Liver (tissue), 3 donors: ENCODE data around the gene PIGQ.

Experiments
- GABPA ChIP-seq, 2 donors: IDR thresholded peaks in 1 of 2; conservative IDR thresholded peaks in 1 of 2; 2 replicates each; pipeline ENCODE4 v1.6.1; 2016; ENCODE audit warnings: antibody characterized with exemption in 2 of 2, mild to moderate bottlenecking in 1 of 2, moderate library complexity in 1 of 2
- YY1 ChIP-seq: IDR thresholded peaks from 2 replicates; pipeline ENCODE4 v1.6.1; 2016; ENCODE audit warnings: antibody characterized with exemption, mild to moderate bottlenecking
- TF ChIP-seq, protein P1 (sequence below): fragments of 150-350 bp; IDR thresholded peaks from 2 replicates; pipeline ENCODE4 v1.5.1; 2017; ENCODE audit warnings: improper control_type of control experiment, low read depth, low read length; ENCODE audit not compliant: missing input control
- TF ChIP-seq, protein P2 (sequence below): IDR thresholded peaks from 2 replicates; pipeline ENCODE4 v1.6.1; 2016; ENCODE audit warnings: antibody characterized with exemption, mild to moderate bottlenecking
- TF ChIP-seq, protein P3 (sequence below): IDR thresholded peaks from 2 replicates; pipeline ENCODE4 v1.6.1; 2016; ENCODE audit warnings: antibody characterized with exemption
- donor health status: healthy.
- donor health status: healthy.

DNA sequence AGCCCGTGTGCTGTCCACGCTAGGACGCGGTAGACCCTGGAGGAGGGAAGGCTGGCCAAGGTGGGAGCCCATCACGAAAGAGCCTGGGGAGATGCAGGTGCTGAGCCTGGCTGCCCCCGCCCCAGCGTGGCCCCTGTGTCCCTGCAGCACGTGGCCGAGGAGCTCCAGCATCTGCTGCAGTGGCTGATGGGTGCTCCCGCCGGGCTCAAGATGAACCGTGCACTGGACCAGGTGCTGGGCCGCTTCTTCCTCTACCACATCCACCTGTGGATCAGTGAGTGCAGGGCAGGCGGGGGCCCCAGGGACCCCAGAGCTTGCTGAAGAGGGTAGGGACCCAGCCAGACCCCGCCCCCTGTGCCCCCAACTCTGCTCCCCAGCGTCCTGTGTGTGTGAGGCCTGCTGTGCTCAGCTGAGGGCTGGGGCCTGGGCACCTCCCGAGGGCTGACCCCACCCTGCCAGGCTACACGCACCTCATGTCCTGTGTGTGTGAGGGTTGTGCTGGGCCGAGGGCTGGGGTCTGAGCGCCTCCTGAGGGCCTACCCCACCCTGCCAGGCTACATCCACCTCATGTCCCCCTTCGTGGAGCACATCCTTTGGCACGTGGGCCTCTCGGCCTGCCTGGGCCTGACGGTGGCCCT lies 8.6 kb downstream of the PIGQ start:
- TF ChIP-seq GABPA (IDR thresholded peaks at IDR 0.05 in 1 of 2, conservative IDR thresholded peaks at IDR 0.05 in 1 of 2) (no peak), YY1 (no peak)
- TF ChIP-seq, protein P1, sequence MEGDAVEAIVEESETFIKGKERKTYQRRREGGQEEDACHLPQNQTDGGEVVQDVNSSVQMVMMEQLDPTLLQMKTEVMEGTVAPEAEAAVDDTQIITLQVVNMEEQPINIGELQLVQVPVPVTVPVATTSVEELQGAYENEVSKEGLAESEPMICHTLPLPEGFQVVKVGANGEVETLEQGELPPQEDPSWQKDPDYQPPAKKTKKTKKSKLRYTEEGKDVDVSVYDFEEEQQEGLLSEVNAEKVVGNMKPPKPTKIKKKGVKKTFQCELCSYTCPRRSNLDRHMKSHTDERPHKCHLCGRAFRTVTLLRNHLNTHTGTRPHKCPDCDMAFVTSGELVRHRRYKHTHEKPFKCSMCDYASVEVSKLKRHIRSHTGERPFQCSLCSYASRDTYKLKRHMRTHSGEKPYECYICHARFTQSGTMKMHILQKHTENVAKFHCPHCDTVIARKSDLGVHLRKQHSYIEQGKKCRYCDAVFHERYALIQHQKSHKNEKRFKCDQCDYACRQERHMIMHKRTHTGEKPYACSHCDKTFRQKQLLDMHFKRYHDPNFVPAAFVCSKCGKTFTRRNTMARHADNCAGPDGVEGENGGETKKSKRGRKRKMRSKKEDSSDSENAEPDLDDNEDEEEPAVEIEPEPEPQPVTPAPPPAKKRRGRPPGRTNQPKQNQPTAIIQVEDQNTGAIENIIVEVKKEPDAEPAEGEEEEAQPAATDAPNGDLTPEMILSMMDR: no peak
- TF ChIP-seq, protein P2, sequence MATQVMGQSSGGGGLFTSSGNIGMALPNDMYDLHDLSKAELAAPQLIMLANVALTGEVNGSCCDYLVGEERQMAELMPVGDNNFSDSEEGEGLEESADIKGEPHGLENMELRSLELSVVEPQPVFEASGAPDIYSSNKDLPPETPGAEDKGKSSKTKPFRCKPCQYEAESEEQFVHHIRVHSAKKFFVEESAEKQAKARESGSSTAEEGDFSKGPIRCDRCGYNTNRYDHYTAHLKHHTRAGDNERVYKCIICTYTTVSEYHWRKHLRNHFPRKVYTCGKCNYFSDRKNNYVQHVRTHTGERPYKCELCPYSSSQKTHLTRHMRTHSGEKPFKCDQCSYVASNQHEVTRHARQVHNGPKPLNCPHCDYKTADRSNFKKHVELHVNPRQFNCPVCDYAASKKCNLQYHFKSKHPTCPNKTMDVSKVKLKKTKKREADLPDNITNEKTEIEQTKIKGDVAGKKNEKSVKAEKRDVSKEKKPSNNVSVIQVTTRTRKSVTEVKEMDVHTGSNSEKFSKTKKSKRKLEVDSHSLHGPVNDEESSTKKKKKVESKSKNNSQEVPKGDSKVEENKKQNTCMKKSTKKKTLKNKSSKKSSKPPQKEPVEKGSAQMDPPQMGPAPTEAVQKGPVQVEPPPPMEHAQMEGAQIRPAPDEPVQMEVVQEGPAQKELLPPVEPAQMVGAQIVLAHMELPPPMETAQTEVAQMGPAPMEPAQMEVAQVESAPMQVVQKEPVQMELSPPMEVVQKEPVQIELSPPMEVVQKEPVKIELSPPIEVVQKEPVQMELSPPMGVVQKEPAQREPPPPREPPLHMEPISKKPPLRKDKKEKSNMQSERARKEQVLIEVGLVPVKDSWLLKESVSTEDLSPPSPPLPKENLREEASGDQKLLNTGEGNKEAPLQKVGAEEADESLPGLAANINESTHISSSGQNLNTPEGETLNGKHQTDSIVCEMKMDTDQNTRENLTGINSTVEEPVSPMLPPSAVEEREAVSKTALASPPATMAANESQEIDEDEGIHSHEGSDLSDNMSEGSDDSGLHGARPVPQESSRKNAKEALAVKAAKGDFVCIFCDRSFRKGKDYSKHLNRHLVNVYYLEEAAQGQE: no peak
- TF ChIP-seq, protein P3, sequence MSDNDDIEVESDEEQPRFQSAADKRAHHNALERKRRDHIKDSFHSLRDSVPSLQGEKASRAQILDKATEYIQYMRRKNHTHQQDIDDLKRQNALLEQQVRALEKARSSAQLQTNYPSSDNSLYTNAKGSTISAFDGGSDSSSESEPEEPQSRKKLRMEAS: no peak
